Measurements from ENCODE around the gene KRTAP10-7. TPM values are rescaled to one million over a fixed set of nuclear protein-coding genes. Genes with fewer than 3 reads are reported as not detected.

Gene KRTAP10-7
- total and polyA plus RNA-seq, 2 of the 13 experiments (the other 11 are each of a cell fraction or from before 2014, with no cell fraction given) = not detected

- TF ChIP-seq ZBTB34 (CRISPR knock-in tag; IDR thresholded peaks at IDR 0.05) = no peak
Observed at GRCh38 chr21:44611551-44611950, 11.2 kb downstream of the KRTAP10-7 start (continued).

GRCh38 chr21:44612029-44612486, 11.7 kb downstream of the KRTAP10-7 start, which contains the start of gene KRTAP10-8:
KRTAP10-8 (plus strand) TSS chr21:44612079; CDS start chr21:44612101, 22 bp downstream.
- Histone ChIP-seq H3K4me1 (ENCODE audit: insufficient read depth, low read length) (no peaks in the 10 kb centered on the region), H3K27ac (ENCODE audit: extremely low read length, insufficient read depth, low read length) (no peak within 1 kb of the TSS), H3K9ac (ENCODE audit: insufficient read depth, low read depth, low read length) (no peak within 1 kb of the TSS), H3K4me2 (ENCODE audit: low read depth, low read length) (no peak within 1 kb of the TSS), H3K79me2 (ENCODE audit: insufficient read depth, low read length) (no peaks in the 10 kb centered on the region), H4K20me1 (ENCODE audit: insufficient read depth, low read length) (no peaks in the 10 kb centered on the region), H3K4me3 (replicated peaks in 1 of 3; ENCODE audit: insufficient read depth in 1 of 3, low read depth in 2 of 3, low read length in 3 of 3) (no peak within 1 kb of the TSS), H2AFZ (ENCODE audit: low read length) (no peak within 1 kb of the TSS), H3K9me3 (ENCODE audit: low read length) (peaks cover 24% of the 10 kb centered on the region; the same call in 1 of the 2 replicates), H3K36me3 (replicated peaks in 1 of 2; ENCODE audit: control insufficient read depth in 1 of 2, insufficient read depth in 2 of 2, low read length in 2 of 2) (no peaks in the 10 kb centered on the region), H3K27me3 (ENCODE audit: control insufficient read depth in 1 of 2, insufficient read depth in 2 of 2, low read length in 2 of 2) (peaks cover 1 to 25% of the 10 kb centered on the region in 2 experiments; a peak in 3 of 5 replicates)
- CTCF ChIA-PET (ENCODE audit: low intra/inter-chr PET ratio, low total read pairs) = no interaction called here
- in situ Hi-C loops (cut with HindIII; ENCODE audit: extremely low pct_ligation_motif_present, low pct_unique_long_range_greater_than_20kb) (no loop called here), intact Hi-C loops (cut with micrococcal nuclease; ENCODE audit: unreplicated experiment) (no loop called here)
- ATAC-seq (no peak), DNase-seq (ENCODE audit: low spot score) (no peak), FAIRE-seq (no peak)
- BruUV-seq (replicated peaks) = no TSS peak
- 100% methylated on average over 2 of the region's 8 CpGs for WGBS (ENCODE audit: low lambda C conversion rate)
- POLR2A ChIA-PET = no interaction called here
- TF ChIP-seq PBX3 (CRISPR knock-in tag; IDR thresholded peaks at IDR 0.05; ENCODE audit: borderline replicate concordance) = no peak
- TF ChIP-seq ZNF503 (CRISPR knock-in tag; IDR thresholded peaks at IDR 0.05) = no peak
- TF ChIP-seq PRMT3 (CRISPR knock-in tag; IDR thresholded peaks at IDR 0.05; ENCODE audit: borderline replicate concordance, low read depth) = no peak
- no peak for TF ChIP-seq ZNF691 (CRISPR knock-in tag; IDR thresholded peaks at IDR 0.05; ENCODE audit: borderline replicate concordance, low read depth)
- TF ChIP-seq ZNF274 (CRISPR knock-in tag; IDR thresholded peaks at IDR 0.05) = no peak
- no peak for TF ChIP-seq ZNF572 (CRISPR knock-in tag; IDR thresholded peaks at IDR 0.05)
- TF ChIP-seq ZNF253 (CRISPR knock-in tag; IDR thresholded peaks at IDR 0.05; ENCODE audit: borderline replicate concordance) = no peak
- TF ChIP-seq E2F1 (CRISPR knock-in tag; IDR thresholded peaks at IDR 0.05) = no peak
- TF ChIP-seq ZNF710 (CRISPR knock-in tag; IDR thresholded peaks at IDR 0.05; ENCODE audit: borderline replicate concordance) = no peak
- TF ChIP-seq ZBTB7A (CRISPR knock-in tag; IDR thresholded peaks at IDR 0.05) = no peak
- TF ChIP-seq MBNL3 (CRISPR knock-in tag; conservative IDR thresholded peaks at IDR 0.05) = no peak

All from HepG2 (cell line).